Neural cell (in vitro differentiated cells): ENCODE results near the gene PDYN.

Source experiments
- CTCF ChIP-seq: fragments of 450-650 bp; IDR thresholded peaks from 2 replicates; pipeline ENCODE4 v1.5.1; 2014; ENCODE audit warnings: antibody characterized with exemption, mild to moderate bottlenecking, moderate library complexity; ENCODE audit not compliant: poor library complexity, severe bottlenecking
- EP300 ChIP-seq: fragments of 450-650 bp; conservative IDR thresholded peaks from 2 replicates; pipeline ENCODE4 v1.6.1; 2014; ENCODE audit warnings: antibody characterized with exemption, mild to moderate bottlenecking, moderate library complexity; ENCODE audit not compliant: poor library complexity, severe bottlenecking
- POLR2AphosphoS5 ChIP-seq: IDR thresholded peaks from 2 replicates; pipeline ENCODE4 v1.6.1; 2012
- TAF1 ChIP-seq: IDR thresholded peaks from 2 replicates; pipeline ENCODE4 v1.6.1; 2012; ENCODE audit warnings: low read depth

GRCh38 chr20:1993986-1994385 is at the start of gene PDYN:
- no peak for TF ChIP-seq CTCF
- no peak for TF ChIP-seq TAF1
- TF ChIP-seq EP300: no peak
- TF ChIP-seq POLR2AphosphoS5: no peak
